HG02973 (cell line): ENCODE data around the gene GABRR1.

Source experiments
- ATAC-seq: cut with Tn5 transposase; IDR thresholded peaks from one replicate; pipeline ENCODE4 v1.9.1; 2021; ENCODE audit warnings: moderate library complexity; ENCODE audit not compliant: unreplicated experiment

GABRR1 gene

DNA sequence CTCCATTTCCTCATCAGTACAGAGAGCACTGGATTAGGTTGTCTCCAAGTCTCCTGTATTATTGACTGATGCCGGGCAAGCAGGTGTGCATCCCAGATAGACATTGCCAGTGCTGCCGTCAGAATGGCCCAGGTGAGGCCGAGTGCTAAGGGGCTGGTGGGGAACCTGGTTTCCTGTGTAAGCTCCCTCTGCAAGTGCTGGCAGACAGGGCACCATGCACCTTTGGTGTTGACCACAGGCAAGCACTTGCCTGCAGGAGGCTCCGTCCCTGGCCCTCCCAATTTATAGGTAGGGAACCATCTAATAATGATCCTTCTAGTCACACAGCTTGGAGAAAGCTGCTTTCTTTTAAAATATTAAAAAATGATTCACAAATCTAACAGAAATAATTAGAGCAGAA, 747 bp downstream of the GABRR1 start:
- ATAC-seq = no peak

DNA sequence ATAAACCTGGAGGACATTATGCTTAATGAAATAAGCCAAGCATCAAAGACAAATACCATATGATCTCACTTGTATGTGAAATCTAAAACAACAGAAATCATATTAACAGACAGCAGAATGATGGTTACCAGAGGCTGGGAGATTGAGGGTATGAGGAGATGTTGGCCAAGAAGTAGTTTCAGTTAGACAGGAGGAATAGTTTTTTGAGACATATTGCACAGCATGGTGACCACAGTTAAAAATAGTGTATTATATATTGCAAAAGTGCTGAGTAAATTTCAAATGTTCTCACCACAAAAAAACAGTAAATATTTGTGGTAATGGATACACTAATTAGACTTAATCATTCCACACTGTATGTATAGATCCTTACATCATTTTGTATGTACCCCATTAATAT, 1.8 kb downstream of the GABRR1 start:
- no peak for ATAC-seq

DNA sequence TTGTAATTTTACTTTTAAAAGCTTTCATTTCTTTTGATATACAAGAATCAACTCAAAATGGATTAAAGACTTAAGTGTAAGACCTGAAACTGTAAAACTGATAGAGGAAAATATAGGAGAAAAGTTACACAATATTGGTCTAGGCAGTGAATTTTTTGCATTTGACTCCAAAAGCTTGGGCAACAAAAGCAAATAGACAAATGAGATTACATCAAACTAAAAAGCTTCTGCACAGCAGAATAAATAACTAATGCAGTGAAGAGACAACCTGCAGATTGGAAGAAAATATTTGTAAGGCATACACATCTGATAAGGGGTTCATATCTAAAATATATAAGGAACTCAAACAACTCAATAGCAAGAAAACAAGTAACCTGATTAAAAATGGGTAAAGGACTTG, 3.0 kb downstream of the GABRR1 start:
- ATAC-seq = no peak

DNA sequence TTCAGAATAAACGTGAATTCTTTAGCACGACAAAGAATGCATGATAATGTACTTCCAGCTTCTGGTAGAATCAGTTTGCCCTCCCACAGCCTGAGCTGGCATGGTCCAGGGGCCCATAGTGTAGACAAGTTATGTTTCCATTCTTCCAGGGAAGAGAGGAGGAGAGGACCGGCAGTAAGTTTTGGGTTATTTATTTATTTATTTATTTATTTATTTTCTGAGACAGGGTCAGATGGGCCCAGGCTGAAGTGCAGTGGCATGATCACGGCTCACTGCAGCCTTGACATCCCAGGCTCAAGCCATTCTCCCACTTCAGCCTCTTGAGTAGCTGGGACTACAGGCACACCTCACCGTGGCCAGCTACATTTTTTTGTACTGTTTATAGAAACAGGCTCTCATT, 4.7 kb downstream of the GABRR1 start:
- ATAC-seq = no peak

DNA sequence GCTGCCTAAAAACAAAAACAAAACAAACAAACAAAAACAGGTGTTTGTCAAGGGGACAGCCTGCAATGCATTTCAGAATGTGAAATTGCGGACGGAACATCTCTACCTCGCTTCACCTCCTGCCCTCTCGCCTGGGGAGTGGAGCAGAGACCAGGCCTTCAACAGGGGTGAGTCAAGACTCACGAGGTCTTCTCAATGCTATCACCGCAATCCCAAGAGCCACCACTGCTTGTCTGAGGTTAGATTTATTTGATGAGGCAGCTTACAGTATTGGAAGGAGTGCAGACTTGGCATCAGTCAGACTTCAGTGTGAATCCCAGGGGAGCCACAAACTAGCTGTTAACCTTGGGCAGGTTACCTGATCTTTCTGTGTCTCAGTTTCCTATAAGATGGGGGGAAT, 7.7 kb downstream of the GABRR1 start:
- ATAC-seq = no peak

DNA sequence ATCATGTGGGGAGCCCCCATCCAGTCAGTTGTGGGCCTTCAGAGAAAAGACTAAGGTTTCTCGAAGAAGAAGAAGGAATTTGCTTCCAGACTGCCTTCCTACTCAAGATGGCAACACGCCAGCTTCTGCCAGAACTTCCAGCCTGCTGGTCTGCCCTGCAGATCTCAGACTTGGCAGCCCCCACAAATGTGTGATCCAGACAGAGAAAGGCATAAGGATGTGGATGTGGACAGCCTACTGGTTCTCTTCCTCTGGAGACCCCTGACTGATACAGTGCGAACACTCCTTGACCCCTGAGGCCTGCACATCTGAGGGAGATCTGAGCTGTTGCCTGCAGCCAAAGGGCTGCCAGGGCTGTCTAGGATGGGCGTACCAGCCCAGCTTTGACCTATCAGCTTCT, 8.6 kb downstream of the GABRR1 start:
- no peak for ATAC-seq

DNA sequence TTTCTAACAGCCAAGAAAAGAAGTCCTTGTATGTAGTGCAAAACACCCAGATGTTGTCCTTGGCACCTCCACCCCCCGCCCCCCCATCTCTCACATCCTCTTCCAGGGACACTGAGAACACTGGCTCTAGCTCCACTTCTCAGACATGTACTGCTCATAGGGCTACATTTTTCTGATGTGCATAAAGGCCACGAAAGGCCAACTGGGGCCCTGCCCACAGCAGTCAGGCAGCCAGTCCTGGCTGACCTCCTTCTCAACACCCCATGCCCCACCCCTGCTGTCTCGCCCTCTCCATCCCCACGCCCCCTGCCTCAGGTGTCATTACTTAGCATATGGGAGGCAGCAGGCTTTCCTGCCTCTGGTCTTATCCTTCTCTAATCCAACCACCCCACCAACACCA, 11.3 kb downstream of the GABRR1 start:
- ATAC-seq = no peak

DNA sequence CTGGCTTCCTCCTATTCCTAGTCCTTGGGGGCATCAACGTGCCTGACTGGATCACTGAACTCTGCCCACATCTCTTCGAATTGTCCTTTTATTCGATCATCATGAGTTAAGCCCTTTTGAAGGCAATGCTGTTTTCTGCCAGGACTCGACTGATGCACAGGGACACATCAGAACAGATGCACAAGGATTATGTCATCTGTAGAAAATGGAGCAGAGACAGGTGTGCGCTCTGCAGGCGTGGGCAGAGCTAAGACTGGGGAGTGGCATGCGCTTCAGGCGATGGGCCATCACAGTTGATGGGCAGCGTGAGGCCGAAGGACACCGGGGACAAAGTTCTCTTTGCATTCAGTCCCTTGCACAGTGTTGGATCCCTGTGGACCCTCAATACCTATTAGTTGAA, 13.1 kb downstream of the GABRR1 start:
- no peak for ATAC-seq

DNA sequence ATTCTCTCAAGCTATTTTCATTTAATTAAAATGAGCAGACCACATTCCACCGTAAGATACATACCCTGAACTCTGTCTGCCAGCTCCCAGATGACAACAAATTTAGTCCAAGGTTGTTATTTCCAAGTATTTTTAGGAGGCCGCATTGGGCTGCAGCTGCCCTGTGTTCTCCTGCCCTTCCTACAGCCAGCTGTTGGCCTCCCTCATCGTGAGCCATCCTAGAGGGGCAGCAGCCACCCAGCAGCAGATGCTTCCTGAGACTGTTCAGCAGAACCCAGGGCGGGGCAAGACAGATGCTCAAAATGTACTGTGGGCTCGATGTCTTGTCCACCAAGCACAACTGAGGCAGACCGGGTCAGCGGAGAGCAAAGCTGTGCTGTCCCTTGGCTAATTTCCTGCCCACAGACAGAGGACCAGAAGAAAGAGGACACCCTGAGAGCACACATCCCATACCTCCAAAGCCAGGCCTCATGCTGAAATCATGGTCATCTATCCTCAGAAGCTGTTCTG, 16.4 kb downstream of the GABRR1 start:
- no peak for ATAC-seq

DNA sequence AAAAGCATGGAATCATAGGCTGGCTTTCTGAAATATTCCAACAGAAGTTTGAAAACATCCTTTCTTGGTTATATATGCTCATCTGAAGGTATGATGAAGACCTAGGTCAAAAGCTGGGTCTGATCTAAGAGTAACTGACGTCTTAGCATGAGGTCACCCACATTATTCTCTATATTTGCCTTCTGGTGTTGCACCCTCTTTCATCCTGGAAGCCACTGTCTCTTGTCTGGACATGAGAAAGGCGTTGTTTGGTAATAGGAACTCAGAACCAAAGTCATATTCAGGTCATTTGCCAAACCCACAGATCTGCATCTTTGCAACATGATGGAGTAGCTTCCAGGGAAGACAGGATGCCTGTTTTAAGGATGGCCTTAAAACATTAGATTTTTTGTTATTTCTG, 17.6 kb downstream of the GABRR1 start:
- ATAC-seq = no peak

DNA sequence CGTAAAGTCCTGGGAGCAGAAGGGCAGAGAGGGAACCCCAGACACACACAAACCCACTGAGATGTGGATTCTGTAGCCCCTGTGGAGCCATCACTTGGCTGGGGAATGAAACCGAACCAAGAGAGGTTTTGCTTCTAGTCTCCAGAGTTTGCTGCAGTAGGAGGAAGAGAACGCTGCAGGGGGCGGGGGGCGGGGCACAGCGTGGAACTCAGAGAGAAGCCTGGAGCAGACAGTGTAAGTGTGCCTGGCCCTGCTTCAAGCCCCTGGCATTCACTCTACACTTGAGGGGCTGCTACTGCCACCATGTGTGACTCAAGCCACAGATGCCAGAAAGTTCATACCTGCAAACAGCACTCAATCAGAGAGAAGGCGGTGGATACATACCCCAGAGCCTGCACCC, 18.9 kb downstream of the GABRR1 start:
- no peak for ATAC-seq

DNA sequence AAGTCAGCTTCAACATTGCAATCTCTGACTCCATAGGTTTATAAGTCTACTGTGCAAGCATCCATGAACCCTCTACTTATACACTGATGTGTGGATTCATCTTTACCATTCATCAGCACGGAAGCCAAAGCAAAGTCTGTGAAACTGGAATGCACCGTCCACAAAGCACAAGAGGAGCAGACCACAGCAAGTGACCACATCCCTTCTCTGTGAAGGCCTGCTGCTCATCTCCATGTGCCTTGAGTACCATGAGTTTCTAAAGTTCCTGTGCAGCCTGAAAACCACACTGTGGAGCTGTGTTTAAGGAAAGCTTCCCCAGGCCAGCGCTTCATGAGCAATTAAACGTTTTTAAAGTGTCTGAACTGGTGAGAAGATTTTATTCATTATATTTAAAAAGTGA, 20.0 kb downstream of the GABRR1 start:
- ATAC-seq = no peak

DNA sequence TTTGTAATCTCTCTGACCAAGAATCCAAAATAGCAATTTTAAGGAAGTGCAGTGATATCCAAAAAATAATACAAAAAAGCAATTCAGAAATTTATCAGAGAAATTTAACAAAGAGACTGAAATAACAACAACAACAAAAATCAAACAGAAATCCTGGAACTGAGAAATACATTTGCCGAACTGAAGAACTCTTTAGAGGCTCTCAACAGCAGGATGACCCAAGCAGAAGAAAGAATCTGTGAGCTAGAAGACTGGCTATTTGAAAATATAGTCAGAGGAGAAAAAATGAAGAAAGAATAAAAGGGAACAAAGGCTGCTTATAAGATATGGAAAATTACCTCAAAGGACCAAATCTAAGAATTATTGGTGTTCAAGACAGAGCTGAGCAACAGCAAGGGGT, 22.6 kb downstream of the GABRR1 start:
- ATAC-seq = no peak

DNA sequence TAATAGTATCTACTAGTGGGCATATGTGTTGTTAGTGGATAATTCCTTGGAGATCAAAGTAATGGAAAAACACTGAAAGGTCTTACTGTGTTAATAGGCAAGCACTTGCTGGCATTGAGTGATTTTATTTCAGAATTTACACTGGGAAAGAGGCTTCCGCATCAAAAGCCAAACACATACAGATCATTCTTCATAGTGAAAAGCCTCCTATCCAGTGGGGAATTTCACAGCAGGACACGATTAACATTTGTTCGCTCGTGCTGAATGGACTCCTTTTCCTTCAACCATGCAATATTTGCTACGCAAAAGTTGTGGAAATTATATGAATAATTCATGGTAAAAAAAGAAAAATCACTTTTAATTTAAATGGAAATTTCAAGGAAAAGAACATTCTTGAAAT, 26.4 kb downstream of the GABRR1 start:
- ATAC-seq = no peak

DNA sequence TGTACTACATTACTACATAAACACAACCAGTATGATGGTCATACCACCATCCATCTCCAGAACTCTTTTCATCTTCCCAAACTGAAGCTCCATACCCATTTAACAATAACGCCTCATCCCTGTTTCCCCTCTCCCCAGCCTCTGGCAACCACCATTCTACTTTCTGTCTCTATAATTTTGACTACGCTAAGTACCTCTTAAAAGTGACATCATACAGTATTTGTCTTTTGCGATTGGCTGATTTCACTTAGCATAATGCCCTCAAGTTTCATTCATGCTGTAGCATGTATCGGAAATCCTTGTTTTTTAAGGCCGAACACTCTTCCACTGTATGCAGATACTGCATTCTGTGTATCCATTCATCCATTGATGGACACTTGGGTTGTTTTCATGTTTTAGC, 29.7 kb downstream of the GABRR1 start:
- no peak for ATAC-seq

DNA sequence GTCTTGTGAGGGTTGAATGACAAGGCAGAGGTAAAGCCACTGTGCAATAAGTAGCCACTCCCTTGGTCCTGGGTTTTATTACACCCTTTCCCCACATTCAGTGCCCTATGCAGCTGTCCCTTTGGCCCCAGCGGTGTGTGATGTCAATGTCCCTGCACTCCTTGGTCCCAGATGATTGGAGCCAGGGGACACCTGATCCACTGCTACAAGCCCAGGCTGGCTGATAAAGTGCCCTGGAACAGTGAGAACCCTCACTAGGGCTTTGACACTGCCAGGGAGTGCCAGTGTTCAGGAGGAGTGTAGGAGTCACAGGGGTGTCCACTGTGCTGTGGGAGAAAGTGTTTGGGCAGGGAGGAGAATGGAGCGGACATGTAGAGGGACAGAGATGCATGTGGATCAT, 30.4 kb downstream of the GABRR1 start:
- ATAC-seq = no peak

DNA sequence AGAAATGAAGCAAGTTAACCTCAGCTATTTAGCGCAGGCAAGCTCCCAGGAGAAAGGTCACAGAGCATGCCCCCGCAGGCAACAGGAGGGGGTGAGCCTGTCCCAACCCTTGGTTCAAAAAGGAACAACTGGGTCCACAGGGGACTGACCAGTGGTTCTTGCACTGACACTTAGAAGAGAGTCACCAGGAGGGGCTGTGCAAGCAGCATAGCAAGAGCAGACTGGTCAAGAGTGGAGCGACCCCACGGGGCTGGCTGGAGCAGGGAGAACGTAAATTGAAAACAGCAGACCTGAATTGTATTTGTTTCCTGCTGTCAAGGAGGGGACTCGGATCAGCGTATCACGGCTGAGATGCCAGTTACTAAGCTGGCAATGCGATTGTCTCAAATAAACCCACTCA, 32.8 kb downstream of the GABRR1 start:
- no peak for ATAC-seq

DNA sequence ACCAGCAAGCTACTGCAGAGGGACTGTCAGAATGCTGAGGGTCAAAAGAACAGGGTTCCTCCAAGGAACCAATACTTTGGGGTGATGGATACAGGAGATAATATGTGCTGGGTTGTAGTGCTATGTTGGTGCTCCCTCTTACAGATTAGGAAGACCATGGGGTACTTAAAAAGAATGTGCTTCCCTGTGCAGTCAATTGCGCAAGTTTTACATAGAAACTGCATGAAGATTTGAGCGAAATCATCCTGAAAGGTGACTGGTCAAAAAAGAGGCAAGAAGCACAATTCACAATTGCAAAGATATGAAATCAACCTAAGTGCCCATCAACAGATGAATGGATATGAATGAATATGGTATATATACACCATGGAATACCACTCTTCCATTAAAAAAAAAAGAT, 33.9 kb downstream of the GABRR1 start:
- ATAC-seq = no peak

DNA sequence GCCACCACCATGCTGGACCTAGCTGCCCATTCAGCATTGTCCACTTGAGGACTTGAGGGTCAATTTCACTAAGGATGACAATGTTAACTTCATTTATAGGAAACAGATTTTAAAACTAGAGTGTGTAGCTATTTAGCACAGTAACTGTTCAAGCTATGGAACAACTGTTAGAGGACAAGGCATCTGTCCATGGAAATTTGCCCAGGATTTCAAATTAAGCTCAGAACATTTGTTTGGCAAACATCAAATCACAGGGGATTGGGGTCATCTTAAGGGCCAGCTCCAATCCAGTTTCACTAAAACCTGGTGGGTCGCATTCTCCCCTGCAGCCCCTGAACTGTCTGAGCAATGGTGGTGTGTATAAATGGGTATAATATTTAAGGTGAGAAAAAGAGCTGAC, 36.2 kb downstream of the GABRR1 start:
- no peak for ATAC-seq

DNA sequence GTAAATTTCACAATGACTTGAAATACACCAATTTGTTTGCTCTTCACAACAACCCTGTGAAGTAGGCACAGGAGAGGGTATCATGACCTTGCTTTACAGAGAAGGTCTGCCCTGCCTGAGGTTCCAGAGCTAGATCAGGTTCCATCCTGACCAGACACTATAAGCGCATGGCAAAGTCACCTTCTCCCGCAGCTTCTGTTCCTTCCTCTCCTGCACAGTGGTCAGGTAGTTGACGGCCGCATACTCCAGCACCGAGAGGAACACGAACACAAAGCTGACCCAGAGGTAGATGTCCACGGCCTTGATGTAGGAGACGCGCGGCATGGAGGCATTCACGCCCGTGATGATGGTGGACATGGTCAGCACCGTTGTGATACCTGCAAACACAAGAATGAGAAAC, 37.0 kb downstream of the GABRR1 start:
- no peak for ATAC-seq

DNA sequence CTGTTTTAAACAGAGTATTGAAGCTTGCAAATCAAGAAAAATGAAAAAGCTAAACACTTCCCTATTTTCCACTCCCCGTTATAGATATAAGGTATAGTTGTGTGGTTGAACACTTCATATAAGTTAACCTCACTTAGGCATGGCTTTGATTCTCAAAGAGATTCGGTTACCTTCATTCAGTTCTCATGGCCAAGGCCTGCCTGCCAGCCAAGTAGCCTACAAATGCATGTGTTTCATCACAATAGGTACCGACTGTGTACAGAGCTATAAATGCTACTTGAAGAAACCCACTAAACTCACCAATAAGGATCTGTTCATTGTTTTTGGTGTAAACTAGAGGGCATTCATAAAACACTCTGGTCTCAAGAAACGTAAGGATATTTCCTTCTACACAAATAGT, 43.5 kb downstream of the GABRR1 start:
- no peak for ATAC-seq

DNA sequence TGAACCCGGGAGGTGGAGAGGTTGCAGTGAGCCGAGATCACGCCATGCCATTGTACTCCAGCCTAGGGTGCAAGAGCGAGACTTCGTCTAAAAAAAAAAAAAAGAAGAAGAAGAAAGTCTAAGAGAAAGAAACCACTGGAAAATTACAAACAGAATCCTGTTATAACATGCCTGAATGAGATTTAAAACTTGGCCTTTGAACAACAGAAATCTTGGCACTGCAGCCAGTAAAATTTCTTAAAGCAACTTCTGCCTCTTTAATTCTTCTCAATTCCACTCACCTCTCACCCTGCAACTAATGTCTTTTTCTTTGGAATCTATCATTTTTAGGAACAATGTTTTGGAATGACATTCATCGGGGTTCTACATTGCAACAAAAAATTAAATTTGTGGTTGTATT, 45.0 kb downstream of the GABRR1 start:
- no peak for ATAC-seq

DNA sequence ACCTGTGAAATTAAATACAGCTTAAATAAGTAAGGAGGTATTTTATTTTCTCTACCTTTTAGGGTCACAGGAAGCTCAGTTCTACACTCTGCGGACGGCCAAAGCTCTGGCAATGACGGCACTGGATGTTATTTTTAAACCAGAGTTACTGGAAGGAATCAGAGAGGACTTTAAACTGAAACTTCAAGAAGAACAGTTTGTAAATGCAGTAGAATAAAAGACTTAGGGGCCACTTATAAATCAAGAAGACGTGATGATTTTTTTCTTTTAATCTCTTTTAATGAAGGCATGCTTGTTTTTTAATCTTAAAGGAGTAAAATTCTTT, 55.1 kb downstream of the GABRR1 start:
- no peak for ATAC-seq
